ENCODE measurements around the gene RYR2. TPM values are rescaled to one million over a fixed set of nuclear protein-coding genes. Genes with fewer than 3 reads are reported as not detected.
A peak's percentile ranks its signal among the peaks of the same experiment; 100 is the strongest.

RYR2 gene
- total RNA-seq, 6 donors from 2014 or later = 1.8 to 23.0 (median 3.7) TPM

DNA sequence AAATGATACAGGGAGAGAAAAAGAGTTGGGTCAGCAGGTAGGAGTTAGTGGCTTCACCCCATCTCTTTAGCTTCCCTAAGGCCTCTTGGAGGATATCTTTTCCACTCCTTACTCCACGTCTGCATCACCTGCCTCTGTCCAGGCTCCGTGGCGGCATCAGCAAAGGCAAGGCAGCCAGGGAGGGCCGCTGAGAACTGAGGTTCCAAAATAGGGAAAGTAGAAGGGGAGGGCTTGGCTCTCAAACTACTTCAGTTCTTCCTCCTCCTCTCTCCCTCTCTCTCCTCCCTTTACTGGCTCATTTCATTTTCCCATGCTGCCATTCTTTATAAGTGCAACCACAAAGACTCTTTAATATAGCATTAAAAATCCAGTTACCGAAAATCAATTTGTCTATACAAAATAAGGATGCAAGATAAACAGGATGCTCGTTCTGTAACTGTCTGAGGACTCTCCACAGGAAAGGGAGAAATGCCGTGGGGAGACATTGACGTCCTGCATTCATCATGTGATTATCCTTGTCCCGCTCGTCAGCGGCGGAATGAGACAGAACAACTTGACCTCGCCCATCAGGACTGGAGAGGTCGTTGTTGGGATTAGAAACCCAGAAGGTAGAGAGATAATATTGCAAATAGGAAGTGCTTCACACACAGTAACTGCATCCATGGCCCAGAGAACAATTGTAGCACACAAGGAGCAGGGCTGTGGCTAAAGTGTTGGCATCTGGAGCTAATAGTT lies 34.7 kb upstream of the RYR2 start:
- peaks cover 0 to 3% (median 0%) of the 10 kb centered on the region in 4 donors for H3K4me1 ChIP-seq
- ATAC-seq (ENCODE audit: low FRiP score in 2 of 2) (no peak), DNase-seq (peak in 1 of 2 donors; percentile 11)
- no peaks in the 10 kb centered on the region for H3K27me3 ChIP-seq
- WGBS, 2 donors = 63 to 70% methylated on average over 14 of the region's 14 CpGs
- no peak overlapping the region for H3K4me3 ChIP-seq
- no peaks in the 10 kb centered on the region for H3K36me3 ChIP-seq
- no peak overlapping the region for H3K27ac ChIP-seq
- TF ChIP-seq EP300 (IDR thresholded peaks at IDR 0.05) = no peak
- no peak for TF ChIP-seq POLR2AphosphoS5 (IDR thresholded peaks at IDR 0.05)
- TF ChIP-seq, protein P1, sequence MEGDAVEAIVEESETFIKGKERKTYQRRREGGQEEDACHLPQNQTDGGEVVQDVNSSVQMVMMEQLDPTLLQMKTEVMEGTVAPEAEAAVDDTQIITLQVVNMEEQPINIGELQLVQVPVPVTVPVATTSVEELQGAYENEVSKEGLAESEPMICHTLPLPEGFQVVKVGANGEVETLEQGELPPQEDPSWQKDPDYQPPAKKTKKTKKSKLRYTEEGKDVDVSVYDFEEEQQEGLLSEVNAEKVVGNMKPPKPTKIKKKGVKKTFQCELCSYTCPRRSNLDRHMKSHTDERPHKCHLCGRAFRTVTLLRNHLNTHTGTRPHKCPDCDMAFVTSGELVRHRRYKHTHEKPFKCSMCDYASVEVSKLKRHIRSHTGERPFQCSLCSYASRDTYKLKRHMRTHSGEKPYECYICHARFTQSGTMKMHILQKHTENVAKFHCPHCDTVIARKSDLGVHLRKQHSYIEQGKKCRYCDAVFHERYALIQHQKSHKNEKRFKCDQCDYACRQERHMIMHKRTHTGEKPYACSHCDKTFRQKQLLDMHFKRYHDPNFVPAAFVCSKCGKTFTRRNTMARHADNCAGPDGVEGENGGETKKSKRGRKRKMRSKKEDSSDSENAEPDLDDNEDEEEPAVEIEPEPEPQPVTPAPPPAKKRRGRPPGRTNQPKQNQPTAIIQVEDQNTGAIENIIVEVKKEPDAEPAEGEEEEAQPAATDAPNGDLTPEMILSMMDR (IDR thresholded peaks at IDR 0.05) = no peak
- no peak for TF ChIP-seq POLR2A (IDR thresholded peaks at IDR 0.05)
- no peaks in the 10 kb centered on the region for H3K9me3 ChIP-seq

GRCh38 chr1:237009611-237010010 lies 32.4 kb upstream of the RYR2 start:
- Histone ChIP-seq H3K36me3 (no peaks in the 10 kb centered on the region), H3K4me1 (peaks cover 0 to 13% (median 0%) of the 10 kb centered on the region in 4 donors), H3K4me3 (no peak overlapping the region), H3K27ac (no peak overlapping the region), H3K27me3 (no peaks in the 10 kb centered on the region), H3K9me3 (no peaks in the 10 kb centered on the region)
- no peak for TF ChIP-seq POLR2A (IDR thresholded peaks at IDR 0.05)
- TF ChIP-seq EP300 (IDR thresholded peaks at IDR 0.05) = no peak
- no peak for TF ChIP-seq POLR2AphosphoS5 (IDR thresholded peaks at IDR 0.05)
- TF ChIP-seq, protein P1 (IDR thresholded peaks at IDR 0.05) = no peak
- DNase-seq (no peak), ATAC-seq (ENCODE audit: low FRiP score in 2 of 2) (no peak)
- 93 to 95% methylated on average over 4 of the region's 4 CpGs for WGBS, 2 donors

DNA sequence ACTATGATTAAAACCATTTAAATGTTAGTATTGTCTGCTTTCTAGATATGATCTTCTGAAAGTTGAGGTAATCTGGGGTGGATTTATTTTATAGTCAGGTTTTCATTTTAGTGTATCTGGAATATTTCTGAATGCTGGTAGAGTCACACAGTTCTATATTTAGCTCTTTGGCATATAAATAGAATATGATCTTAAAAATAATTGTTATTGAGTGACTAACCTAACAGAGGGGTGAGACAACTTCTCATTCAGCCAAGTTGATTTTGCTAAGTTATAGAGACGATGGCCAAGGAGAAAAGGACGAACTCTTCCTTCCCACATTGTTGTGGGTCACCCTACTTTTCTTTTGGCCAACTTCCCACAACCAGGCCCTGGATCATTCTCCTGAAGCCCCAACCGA lies 30.6 kb upstream of the RYR2 start:
- H3K4me1 ChIP-seq = peaks cover 0 to 13% (median 0%) of the 10 kb centered on the region in 4 donors
- no peak overlapping the region for H3K4me3 ChIP-seq
- DNase-seq = no peak
- no peak overlapping the region for H3K27ac ChIP-seq
- no peaks in the 10 kb centered on the region for H3K9me3 ChIP-seq
- ATAC-seq (ENCODE audit: low FRiP score in 2 of 2) = no peak
- no peaks in the 10 kb centered on the region for H3K36me3 ChIP-seq
- TF ChIP-seq POLR2A (IDR thresholded peaks at IDR 0.05) (no peak), POLR2AphosphoS5 (IDR thresholded peaks at IDR 0.05) (no peak), EP300 (IDR thresholded peaks at IDR 0.05) (no peak)
- TF ChIP-seq, protein P1 (IDR thresholded peaks at IDR 0.05) = no peak
- H3K27me3 ChIP-seq = no peaks in the 10 kb centered on the region
- 75 to 80% methylated on average over 3 of the region's 3 CpGs for WGBS, 2 donors

DNA sequence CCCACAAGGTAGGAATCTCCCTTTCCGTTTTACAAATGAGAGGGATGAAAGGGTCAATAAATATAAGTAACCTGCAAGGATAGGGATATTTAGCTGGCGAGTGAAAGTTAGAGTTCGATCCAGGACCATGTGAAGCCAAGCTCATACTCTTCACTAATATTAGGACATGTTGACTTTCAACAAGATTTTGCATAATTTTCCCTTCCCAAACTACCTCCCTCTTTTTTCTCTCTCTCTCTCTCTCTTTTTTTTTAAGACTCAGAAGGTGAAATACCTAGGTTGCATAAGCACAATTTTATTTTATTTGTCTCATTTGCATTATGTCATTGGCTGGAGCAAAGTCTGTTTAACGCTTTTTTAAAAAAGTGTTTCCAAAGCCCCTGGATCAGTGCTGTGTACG lies 29.6 kb upstream of the RYR2 start:
- ATAC-seq (ENCODE audit: low FRiP score in 2 of 2) (no peak), DNase-seq (no peak)
- Histone ChIP-seq H3K9me3 (no peaks in the 10 kb centered on the region), H3K4me3 (no peak overlapping the region), H3K36me3 (no peaks in the 10 kb centered on the region), H3K27me3 (no peaks in the 10 kb centered on the region), H3K4me1 (peaks cover 0 to 13% (median 0%) of the 10 kb centered on the region in 4 donors), H3K27ac (peak overlapping the region in 3 of 4 donors; percentile 35 to 49 (median 44))
- 69 to 74% methylated on average over 5 of the region's 5 CpGs for WGBS, 2 donors
- no peak for TF ChIP-seq POLR2AphosphoS5 (IDR thresholded peaks at IDR 0.05)
- TF ChIP-seq, protein P1 (IDR thresholded peaks at IDR 0.05) = no peak
- TF ChIP-seq POLR2A (IDR thresholded peaks at IDR 0.05) = no peak
- no peak for TF ChIP-seq EP300 (IDR thresholded peaks at IDR 0.05)
